Gastroesophageal sphincter (tissue), 3 donors: Measurements from ENCODE around the gene RCN1.

Experiments used
- CTCF ChIP-seq, 4 experiments: fragments of 200-600 bp in 2 of 4; fragments of 450-650 bp in 2 of 4; sonication (generic) in 1 of 4; IDR thresholded peaks; one replicate each; pipeline ENCODE4 v1.5.1; 2017 to 2019; ENCODE audit warnings: antibody characterized with exemption in 4 of 4, mild to moderate bottlenecking in 2 of 4, moderate library complexity in 2 of 4
- EP300 ChIP-seq: sonication (generic); formaldehyde crosslinking; IDR thresholded peaks from one replicate; pipeline ENCODE4 v1.6.1; 2017; ENCODE audit warnings: antibody characterized with exemption, mild to moderate bottlenecking
- POLR2A ChIP-seq, 2 donors: fragments of 450-650 bp; IDR thresholded peaks; one replicate each; pipeline ENCODE4 v1.6.1; 2017; ENCODE audit warnings: antibody characterized with exemption in 2 of 2, mild to moderate bottlenecking in 2 of 2, moderate library complexity in 1 of 2
- POLR2AphosphoS5 ChIP-seq: sonication (generic); formaldehyde crosslinking; IDR thresholded peaks from one replicate; pipeline ENCODE4 v1.6.1; 2017; ENCODE audit warnings: antibody characterized with exemption

DNA sequence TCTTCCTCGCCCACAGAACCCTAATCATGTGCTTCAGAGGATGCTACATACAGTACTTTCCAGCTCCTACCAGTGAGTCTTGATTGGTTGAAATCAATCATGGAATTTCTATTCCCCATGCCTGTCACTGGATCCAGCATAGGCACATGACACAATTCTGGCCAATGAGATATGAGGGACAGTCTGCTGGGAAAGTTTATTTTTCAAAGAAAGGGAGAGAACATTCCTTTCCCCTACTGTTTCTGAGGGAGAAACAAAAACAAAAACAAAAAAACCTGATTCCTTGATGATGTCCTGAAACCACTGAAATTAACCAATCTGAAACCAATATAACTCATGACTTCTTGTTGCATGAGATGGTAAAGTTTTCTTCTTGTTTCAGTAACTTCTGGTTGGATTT is 3.3 kb upstream of the RCN1 start:
- TF ChIP-seq CTCF (IDR thresholded peaks at IDR 0.05): no peak
- no peak for TF ChIP-seq POLR2AphosphoS5
- TF ChIP-seq POLR2A (IDR thresholded peaks at IDR 0.05): no peak
- TF ChIP-seq EP300: no peak
